Heart left ventricle (tissue), 16 donors: ENCODE data around the gene SEC14L1. TPM values are rescaled to one million over a fixed set of nuclear protein-coding genes. Genes with fewer than 3 reads are reported as not detected.
A peak's percentile ranks its signal among the peaks of the same experiment; 100 is the strongest.
"Not testable (repeated sequence)": the region's sequence is repeated elsewhere in the genome, so short reads cannot be mapped to it uniquely, and the experiment has no call there.

Source experiments
- ATAC-seq, 4 donors: fragments of 200-7000 bp; cut with Tn5 transposase; one replicate each; pipeline ENCODE4 v1.9.1; 2020 to 2022; ENCODE audit warnings: moderate library complexity in 4 of 4, mild to moderate bottlenecking in 3 of 4, moderate number of reproducible peaks in 1 of 4
- DNase-seq, 5 donors: peaks; one replicate each; pipeline ENCODE4 v3.0.0-alpha.2; 2020
- H3K27ac ChIP-seq, 12 donors: fragments of 200-600 bp; sonication (generic) in 4 of 12; one replicate each; pipeline versions ENCODE4 v1.5.0 to v1.8.0; 2016 to 2022; ENCODE audit warnings: mild to moderate bottlenecking in 2 of 12
- H3K27me3 ChIP-seq, 9 donors: fragments of 200-600 bp; sonication (generic) in 2 of 9; one replicate each; pipeline versions ENCODE4 v1.5.1 to v1.8.0; 2016 to 2022; ENCODE audit warnings: mild to moderate bottlenecking in 3 of 9
- H3K36me3 ChIP-seq, 9 donors: fragments of 200-600 bp; sonication (generic) in 2 of 9; one replicate each; pipeline versions ENCODE4 v1.5.0 to v1.8.0; 2018 to 2022; ENCODE audit warnings: mild to moderate bottlenecking in 2 of 9
- H3K4me1 ChIP-seq, 12 donors: fragments of 200-600 bp; sonication (generic) in 4 of 12; one replicate each; pipeline versions ENCODE4 v1.5.0 to v1.8.0; 2016 to 2022; ENCODE audit warnings: mild to moderate bottlenecking in 3 of 12
- H3K4me3 ChIP-seq, 12 donors: fragments of 200-600 bp; sonication (generic) in 4 of 12; one replicate each; pipeline versions ENCODE4 v1.5.0 to v1.8.0; 2017 to 2022; ENCODE audit warnings: mild to moderate bottlenecking in 9 of 12, moderate library complexity in 4 of 12
- H3K9me3 ChIP-seq, 12 donors: fragments of 200-600 bp; sonication (generic) in 4 of 12; one replicate each; pipeline versions ENCODE4 v1.5.0 to v1.8.0; 2016 to 2022; ENCODE audit warnings: mild to moderate bottlenecking in 1 of 12
- POLR2A ChIP-seq, 2 donors: fragments of 450-650 bp; IDR thresholded peaks; one replicate each; pipeline ENCODE4 v1.6.1; 2017; ENCODE audit warnings: antibody characterized with exemption in 2 of 2, mild to moderate bottlenecking in 2 of 2, moderate library complexity in 2 of 2
- WGBS, 4 donors: extraction: QIAGEN DNeasy Blood & Tissue Kit in 2 of 4; methylation state at CpG; one replicate each; pipeline versions ENCODE4 v1.1.5 to v1.1.7; 2013 to 2018; 5-methylcytosine and 5-hydroxymethylcytosine counted together
- intact Hi-C, 10 donors: fragments of 100-400 bp; cut with DNase I; formaldehyde crosslinking; loops; one replicate each; pipeline versions ENCODE4 v1.11.1 to v1.14.2; 2022
- polyA plus RNA-seq, 2 donors: library from polyadenylated mRNA; stranded (reverse); fragments of 200-250 nt; gene quantifications; one replicate each; pipeline ENCODE4 v1.2.3, GENCODE V29; 2013
- total RNA-seq, 9 donors: library from RNA; depleted of rRNA in 2 of 9; stranded (reverse); fragments of >200 nt in 2 of 9; fragmentation: NEBNext Ultra II Directional in 3 of 9; extraction: Animal tissue kit (Norgen Biotek cat#: 25700) in 3 of 9; gene quantifications; one replicate each; pipeline versions ENCODE4 v1.1.0 to v1.2.4, GENCODE V29; 2016 to 2023
- TF ChIP-seq, protein P1 (sequence below), 12 donors: fragments of 200-600 bp; sonication (generic) in 4 of 12; IDR thresholded peaks; one replicate each; pipeline versions ENCODE4 v1.5.0 to v1.8.0; 2018 to 2022; ENCODE audit warnings: antibody characterized with exemption in 12 of 12, mild to moderate bottlenecking in 5 of 12
- donor health status: ischemic (EF 13 %, LVEDD 7.1; RV severe dilation, severe dysfunction).
- donor health status: healthy with polysubstance abuse.
- donor health status: DM: no; HTN: yes; CAD: no.
- donor health status: DM: no; HTN: no; CAD: no.
- donor health status: ischemic (EF 25% LVEDD 6.9; RV normal size, moderate dysfunction).
- donor health status: ischemic (EF 25% LVEDD 5.7; RV mildly dilated, moderate dysfunction).
- donor health status: healthy.
- donor health status: DM: yes; HTN: yes; CAD: no.
- donor health status: ischemic (EF 35%, LVEDD 5.7; RV mildly dilated, moderate dysfunction).
- donor health status: nonischemic (EF 11% LVEDD 7.7; RV severe dilation, severe dysfunction).
- donor health status: DM: yes; HTN: yes; CAD: no.
- donor health status: PGD.
- donor health status: ischemic (EF 29% LVEDD 5.4; RV normal size, mild dysfunction).
- donor health status: nonischemic (EF 23%, LVEDD 6.1; RV moderate dilation, normal function).

SEC14L1 gene
- total and polyA plus RNA-seq, 11 donors: 26.6 to 116 (median 53.7) TPM

DNA sequence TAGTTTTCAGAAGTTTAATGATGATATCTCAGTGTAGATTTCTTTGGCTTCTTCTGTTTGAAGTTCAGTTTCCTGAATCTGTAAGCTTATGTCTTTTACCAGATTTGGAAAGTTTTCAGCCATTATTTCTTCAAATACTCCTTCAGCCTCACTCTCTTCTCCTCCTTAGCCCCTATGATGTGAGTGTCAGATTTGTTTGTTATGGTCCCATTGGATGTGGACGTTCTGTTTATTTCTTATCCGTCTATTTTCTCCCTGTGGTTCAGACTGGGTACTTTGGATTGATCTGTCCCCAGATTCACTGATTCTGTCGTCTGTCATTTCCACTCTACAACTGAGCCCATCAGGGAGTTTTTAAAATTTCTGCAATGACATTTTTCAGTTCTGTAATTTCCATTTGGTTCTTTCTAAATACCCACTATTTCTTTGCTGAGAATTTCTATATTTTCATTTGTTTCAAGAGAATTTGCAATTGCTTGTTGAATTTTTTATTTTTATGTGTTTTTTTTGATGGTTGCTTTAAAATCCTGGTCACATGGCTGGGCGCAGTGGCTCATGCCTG, 110.9 kb downstream of the SEC14L1 start:
- WGBS, 4 donors: 71 to 81% (median 76%) methylated on average over 4 of the region's 4 CpGs
- no peak for DNase-seq
- H3K27me3 ChIP-seq: peaks cover 0 to 7% (median 0%) of the 10 kb centered on the region in 9 donors
- H3K36me3 ChIP-seq: no peaks in the 10 kb centered on the region
- intact Hi-C loops: loop anchor here in 1 of 10 donors (10.0 kb wide), 1 partner anchor 387 kb away; the partner anchor contains the start of gene MGAT5B
- H3K9me3 ChIP-seq: no peaks in the 10 kb centered on the region
- H3K27ac ChIP-seq: no peak overlapping the region
- peaks cover 0 to 9% (median 5%) of the 10 kb centered on the region in 12 donors for H3K4me1 ChIP-seq
- no peak overlapping the region for H3K4me3 ChIP-seq
- TF ChIP-seq, protein P1, sequence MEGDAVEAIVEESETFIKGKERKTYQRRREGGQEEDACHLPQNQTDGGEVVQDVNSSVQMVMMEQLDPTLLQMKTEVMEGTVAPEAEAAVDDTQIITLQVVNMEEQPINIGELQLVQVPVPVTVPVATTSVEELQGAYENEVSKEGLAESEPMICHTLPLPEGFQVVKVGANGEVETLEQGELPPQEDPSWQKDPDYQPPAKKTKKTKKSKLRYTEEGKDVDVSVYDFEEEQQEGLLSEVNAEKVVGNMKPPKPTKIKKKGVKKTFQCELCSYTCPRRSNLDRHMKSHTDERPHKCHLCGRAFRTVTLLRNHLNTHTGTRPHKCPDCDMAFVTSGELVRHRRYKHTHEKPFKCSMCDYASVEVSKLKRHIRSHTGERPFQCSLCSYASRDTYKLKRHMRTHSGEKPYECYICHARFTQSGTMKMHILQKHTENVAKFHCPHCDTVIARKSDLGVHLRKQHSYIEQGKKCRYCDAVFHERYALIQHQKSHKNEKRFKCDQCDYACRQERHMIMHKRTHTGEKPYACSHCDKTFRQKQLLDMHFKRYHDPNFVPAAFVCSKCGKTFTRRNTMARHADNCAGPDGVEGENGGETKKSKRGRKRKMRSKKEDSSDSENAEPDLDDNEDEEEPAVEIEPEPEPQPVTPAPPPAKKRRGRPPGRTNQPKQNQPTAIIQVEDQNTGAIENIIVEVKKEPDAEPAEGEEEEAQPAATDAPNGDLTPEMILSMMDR (IDR thresholded peaks at IDR 0.05): no peak
- no peak for TF ChIP-seq POLR2A (IDR thresholded peaks at IDR 0.05)
- ATAC-seq: no peak

DNA sequence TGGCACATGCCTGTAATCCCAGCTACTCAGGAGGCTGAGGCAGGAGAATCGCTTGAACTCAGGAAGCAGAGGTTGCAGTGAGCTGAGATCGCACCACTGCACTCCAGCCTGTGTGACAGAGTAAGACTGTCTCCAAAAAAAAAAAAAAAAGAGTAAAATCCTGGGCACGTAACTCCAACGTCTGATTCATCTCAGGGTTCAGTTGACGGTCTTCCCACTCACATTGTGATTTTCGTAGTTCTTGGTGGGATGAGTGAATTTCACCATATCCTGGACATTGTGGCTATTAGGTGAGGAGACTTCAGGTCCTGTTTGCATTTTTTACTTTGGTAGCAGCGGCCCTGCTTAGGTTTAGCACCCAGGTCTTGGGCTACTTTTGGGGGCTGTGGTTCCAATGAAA, 111.5 kb downstream of the SEC14L1 start:
- 60 to 83% (median 63%) methylated on average over 7 of the region's 7 CpGs for WGBS, 4 donors
- not testable (repeated sequence) for H3K27ac ChIP-seq, H3K9me3 ChIP-seq, ATAC-seq, H3K27me3 ChIP-seq, H3K4me3 ChIP-seq, H3K36me3 ChIP-seq, DNase-seq, H3K4me1 ChIP-seq
- intact Hi-C loops: loop anchor here in 1 of 10 donors (10.0 kb wide), 1 partner anchor 388 kb away; the partner anchor contains the start of gene MGAT5B

DNA sequence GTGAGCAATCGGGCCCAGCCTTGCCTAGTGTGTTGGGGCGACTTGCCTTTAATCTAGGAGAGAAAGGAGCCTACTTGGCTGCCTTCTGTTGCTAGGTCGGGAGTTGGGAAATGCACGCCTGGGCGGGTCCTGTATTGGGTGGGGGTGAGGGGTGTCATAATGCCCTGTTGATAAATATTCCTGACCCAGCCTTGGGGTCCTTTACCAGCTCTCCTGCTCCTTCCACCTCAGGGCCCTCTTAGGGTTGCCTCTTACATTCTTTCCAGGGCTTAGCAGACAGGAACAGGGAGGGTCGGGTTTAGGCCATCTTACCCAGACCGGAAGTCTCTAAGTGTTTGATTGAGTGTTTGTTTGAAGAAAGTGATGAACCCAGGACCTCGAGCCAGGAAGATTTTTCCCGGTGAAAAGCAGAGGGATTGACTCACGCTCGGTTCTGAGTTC, 112.9 kb downstream of the SEC14L1 start:
- TF ChIP-seq, protein P1 (IDR thresholded peaks at IDR 0.05): no peak
- no peak for TF ChIP-seq POLR2A (IDR thresholded peaks at IDR 0.05)
- peaks cover 0 to 5% (median 0%) of the 10 kb centered on the region in 9 donors for H3K27me3 ChIP-seq
- H3K9me3 ChIP-seq: no peaks in the 10 kb centered on the region
- intact Hi-C loops: loop anchor here in 1 of 10 donors (10.0 kb wide), 1 partner anchor 389 kb away; the partner anchor contains the start of gene MGAT5B
- no peak overlapping the region for H3K4me3 ChIP-seq
- no peak for ATAC-seq
- H3K27ac ChIP-seq: no peak overlapping the region
- 67 to 82% (median 75%) methylated on average over 11 of the region's 11 CpGs for WGBS, 4 donors
- H3K36me3 ChIP-seq: no peaks in the 10 kb centered on the region
- no peaks in the 10 kb centered on the region for H3K4me1 ChIP-seq
- no peak for DNase-seq

DNA sequence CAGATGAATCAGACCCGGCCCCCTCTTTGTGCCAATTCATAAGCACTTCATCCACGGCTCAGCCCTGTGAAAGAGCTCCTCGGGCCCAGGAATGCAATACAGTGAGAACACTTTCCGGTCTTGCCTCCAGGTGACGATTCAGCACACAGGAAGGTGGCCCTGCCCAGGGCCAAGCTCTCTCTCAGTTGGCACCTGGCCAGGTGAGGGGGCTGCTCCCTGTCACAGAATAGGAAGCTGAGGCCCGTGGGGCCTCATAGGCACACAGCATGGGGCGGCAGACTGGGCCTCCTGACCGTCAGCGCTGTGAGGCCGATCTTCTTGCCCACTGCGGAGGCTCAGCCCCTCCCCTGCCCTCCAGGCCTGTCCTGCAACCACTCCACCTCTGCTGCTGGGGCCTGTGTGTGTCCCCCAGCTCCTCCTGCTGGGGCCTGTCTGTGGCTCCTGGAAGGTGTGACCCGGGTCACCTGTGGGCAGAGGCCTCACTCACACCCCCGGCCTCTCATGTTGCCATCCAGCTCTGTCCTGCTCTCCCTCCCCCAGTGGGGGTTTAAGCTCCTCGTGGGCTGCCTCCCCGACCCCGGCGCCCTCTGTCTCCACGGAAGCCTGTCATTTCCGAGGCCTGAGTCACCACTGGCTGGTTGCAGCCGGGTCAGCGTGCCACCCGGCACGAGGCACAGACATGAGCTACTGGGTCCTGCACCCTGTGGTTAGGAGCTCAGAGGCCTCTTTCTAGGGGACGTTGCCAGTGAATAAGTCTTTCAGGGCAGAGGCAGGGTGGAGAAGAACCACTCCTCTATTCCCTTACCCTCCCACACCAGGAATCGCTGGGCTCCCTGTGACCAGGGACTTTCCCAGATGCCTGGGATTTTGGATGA, 114.4 kb downstream of the SEC14L1 start:
- DNase-seq (no peak), ATAC-seq (peak; percentile 32 to 61 (median 42))
- H3K4me3 ChIP-seq: no peak overlapping the region
- peaks cover 0 to 5% (median 0%) of the 10 kb centered on the region in 9 donors for H3K27me3 ChIP-seq
- no peaks in the 10 kb centered on the region for H3K9me3 ChIP-seq
- H3K36me3 ChIP-seq: no peaks in the 10 kb centered on the region
- WGBS, 4 donors: 66 to 78% (median 68%) methylated on average over 19 to 25 of the region's 25 CpGs
- intact Hi-C loops: loop anchor here in 1 of 10 donors (10.0 kb wide), 1 partner anchor 390 kb away; the partner anchor contains the start of gene MGAT5B
- no peaks in the 10 kb centered on the region for H3K4me1 ChIP-seq
- H3K27ac ChIP-seq: peak overlapping the region in 1 of 12 donors; percentile 29
- TF ChIP-seq, protein P1 (IDR thresholded peaks at IDR 0.05): no peak
- TF ChIP-seq POLR2A (IDR thresholded peaks at IDR 0.05): no peak

DNA sequence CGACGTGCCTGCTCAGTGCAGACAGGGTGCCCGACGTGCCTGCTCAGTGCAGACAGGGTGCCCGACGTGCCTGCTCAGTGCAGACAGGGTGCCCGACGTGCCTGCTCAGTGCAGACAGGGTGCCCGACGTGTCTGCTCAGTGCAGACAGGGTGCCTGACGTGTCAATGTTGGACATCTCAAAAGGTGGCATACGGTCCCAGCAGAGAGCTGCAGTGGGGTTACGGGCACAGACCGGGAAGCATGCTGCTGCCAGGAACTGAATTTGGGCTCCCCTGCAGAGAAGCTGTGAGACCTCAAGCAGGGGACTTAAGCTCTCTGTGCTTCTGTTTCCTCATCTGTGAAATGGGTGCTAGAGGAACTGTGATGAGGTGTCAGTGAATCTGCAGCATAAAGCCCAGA, 115.2 kb downstream of the SEC14L1 start:
- not testable (repeated sequence) for H3K9me3 ChIP-seq, DNase-seq, ATAC-seq, H3K36me3 ChIP-seq, H3K27ac ChIP-seq, H3K27me3 ChIP-seq, H3K4me1 ChIP-seq, H3K4me3 ChIP-seq
- intact Hi-C loops: loop anchor here in 1 of 10 donors (10.0 kb wide), 1 partner anchor 391 kb away; the partner anchor contains the start of gene MGAT5B
- 86 to 95% (median 91%) methylated on average over 6 to 14 of the region's 14 CpGs for WGBS, 4 donors
